Activated CD8-positive, alpha-beta memory T cell treated with anti-CD3 and anti-CD28 coated beads, Interleukin-2, amount 50 U/mL, for 1 hour (primary cell): ENCODE results near the gene SUMF2.
"Not testable (repeated sequence)": the region's sequence is repeated elsewhere in the genome, so short reads cannot be mapped to it uniquely, and the experiment has no call there.

Source experiments
- DNase-seq: peaks from one replicate; pipeline ENCODE4 v3.0.0-alpha.2; 2020; ENCODE audit errors: extremely low read depth

Gene SUMF2

DNA sequence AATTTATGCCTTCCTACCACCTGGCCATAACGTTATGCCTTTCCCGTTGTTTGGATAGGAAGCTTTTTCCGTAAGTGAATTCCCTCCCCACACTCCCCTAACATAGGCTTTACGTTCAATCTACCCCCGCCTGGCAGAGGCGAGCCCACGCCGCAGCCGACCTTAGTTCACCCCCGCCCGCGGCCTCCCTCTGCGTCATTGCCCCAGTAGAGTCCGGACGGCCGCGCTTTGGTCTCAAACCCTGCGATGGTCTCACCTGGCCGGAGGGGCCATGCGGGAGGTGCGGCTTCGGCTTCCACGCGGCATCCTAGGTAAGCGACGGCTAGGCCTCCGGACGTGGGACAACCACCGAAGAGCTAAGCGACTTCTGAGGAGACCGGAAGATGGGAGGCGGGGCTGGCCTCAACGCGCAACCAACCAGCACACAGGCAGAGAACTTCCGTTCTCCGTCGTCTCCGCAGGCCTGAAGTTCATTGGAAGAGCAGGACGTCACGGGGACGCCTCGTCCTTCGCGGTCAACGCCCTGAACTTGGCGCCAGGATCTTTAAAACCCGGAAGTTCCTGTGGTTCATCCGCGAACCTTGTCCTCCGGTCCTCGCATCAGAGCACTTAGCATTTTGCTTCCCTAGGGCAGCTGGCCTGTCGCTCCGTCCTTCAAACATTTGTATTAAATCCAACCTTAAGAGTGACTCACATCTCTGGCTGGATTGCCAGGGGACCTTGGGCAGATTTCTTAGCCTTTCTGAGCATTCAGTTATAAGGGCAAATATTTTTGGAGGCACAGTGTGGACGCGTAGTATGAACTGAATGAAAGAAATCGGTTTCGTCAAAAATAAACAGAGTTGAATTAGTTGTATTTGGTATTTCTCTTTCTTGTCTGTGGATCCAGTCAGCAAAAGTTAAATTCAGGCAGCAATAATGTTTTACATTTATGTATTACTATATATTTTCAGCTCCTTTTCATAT is 42.3 kb downstream of the SUMF2 start, which contains the start of gene CHCHD2:
CHCHD2 (minus strand) TSS at position 369 of the 966 bp plus-strand sequence; CDS start at position 306, 63 bp downstream.
- DNase-seq: peak; percentile 82

DNA sequence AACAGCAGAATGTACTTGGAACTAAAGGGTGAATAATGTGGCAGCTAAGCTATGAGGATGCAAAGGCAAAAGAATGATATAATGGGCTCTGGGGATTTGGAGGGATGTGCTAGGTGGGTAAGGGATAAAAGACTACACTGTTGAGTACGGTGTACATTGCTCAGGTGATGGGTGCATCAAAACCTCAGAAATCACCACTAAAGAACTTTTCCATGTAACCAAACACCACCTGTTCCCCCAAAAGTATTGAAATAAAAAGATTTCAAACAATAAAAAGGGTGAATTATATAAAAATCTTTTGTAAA is 43.8 kb downstream of the SUMF2 start:
- no peak for DNase-seq

DNA sequence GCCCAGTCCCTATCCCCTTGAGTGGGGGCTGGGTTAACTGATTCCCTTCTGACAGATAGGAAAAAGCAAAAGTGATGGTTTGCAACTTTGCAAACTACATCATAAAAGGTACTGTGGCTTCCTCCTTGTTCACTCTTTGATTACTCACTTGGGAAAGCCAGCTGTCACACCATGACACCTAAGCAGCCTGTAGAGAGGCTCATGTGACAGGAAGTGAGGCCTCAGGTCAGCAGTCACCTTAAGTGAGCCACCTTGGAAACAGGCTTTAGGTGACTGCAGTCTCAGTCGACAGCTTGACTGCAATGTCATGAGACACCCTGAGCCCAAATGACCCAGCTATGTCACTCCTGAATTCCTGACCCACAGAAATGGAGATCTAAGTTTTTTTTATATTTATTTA is 46.5 kb downstream of the SUMF2 start:
- no peak for DNase-seq

GRCh38 chr7:56112244-56112643 is 48.2 kb downstream of the SUMF2 start:
- not testable (repeated sequence) for DNase-seq

- no peak for DNase-seq
These were observed 51.9 kb downstream of the SUMF2 start, which contains the start of gene NUPR2 for GRCh38 chr7:56115852-56116538. Gene NUPR2 (minus strand): TSS chr7:56116417. CDS start chr7:56116314, 103 bp downstream.

DNA sequence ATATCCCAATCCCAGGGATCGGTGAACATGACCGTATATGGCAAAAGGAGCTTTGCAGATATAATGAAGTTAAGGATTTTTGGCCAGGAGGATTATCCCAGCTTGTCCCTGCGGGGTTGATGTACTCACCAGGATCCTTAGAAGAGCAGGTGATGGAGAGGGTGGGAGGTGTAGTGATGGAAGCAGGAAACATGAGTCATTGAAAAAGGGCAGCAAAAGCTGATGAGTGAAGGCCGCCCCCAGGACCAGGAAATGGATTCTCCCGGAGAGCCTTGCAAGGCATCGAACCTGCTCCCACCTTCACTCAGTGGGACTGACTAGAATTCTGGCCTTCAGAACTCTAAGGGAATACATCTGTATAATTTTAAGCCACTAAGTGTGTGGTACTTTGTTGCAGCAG is 57.4 kb downstream of the SUMF2 start:
- DNase-seq: no peak

DNA sequence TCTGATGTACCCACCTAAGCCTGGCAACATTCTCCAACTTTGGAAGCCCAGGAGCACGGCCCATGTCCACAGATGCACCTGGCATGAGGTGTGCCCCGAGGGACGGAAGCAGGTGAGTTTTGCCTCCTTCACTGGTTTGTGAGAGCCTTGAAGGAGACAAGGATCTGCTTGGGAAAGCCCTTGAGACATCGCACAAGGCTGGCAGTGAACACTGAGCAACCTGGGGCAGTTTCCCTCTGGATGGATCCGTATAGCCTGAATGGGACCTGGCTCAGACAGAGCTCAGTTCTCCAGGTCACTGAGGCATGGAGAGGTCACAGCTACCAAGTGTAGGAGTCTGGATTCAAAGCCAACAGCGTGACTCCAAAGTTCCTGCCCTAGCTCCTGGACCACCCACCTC is 60.9 kb downstream of the SUMF2 start:
- DNase-seq: no peak

- DNase-seq: no peak
These were observed 61.7 kb downstream of the SUMF2 start for GRCh38 chr7:56125831-56126230.

DNA sequence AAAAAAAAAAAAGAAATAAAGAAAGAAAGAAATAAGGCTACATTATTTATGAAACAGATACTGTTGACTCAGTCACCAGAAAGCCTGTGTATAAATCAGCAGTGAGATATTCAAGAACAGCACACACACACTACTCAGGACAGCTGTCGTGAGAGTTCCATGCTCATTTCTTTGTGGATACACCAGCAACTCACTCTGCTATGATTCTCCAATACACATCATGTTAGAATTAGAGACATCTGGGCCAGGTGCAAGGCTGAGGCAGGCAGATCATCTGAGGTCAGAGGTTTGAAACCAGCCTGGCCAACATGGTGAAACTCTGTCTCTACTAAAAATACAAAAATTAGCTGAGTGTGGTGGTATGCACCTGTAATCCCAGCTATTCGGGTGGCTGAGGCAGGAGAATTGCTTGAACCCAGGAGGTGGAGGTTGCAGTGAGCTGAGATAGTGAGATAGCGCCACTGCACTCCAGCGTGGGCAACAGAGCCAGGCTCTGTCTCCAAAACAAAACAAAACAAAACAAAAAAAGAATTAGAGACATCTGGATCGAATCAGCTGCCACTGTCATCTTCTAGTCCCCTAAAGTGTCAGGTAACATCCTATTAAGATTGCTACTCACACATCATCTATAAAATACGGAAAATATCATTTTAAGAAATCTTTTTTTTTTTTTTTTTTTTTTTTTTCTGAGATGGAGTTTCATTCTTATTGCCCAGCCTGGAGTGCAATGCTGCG is 63.3 kb downstream of the SUMF2 start:
- DNase-seq: no peak
